Esophagus (tissue), 2 donors: ENCODE measurements around the gene ARSB. TPM values are rescaled to one million over a fixed set of nuclear protein-coding genes. Genes with fewer than 3 reads are reported as not detected.

ENCODE experiments used
- H3K27ac ChIP-seq, 2 donors: one replicate each; pipeline ENCODE4 v1.5.1; 2013; ENCODE audit warnings: low read depth in 2 of 2, mild to moderate bottlenecking in 2 of 2, inconsistent platforms in 1 of 2, low read length in 1 of 2, moderate library complexity in 1 of 2
- H3K27me3 ChIP-seq, 2 donors: one replicate each; pipeline ENCODE4 v1.6.1; 2013; ENCODE audit warnings: low read length in 2 of 2, control low read depth in 1 of 2, mild to moderate bottlenecking in 1 of 2; ENCODE audit not compliant: insufficient read depth in 2 of 2, control insufficient read depth in 1 of 2
- H3K36me3 ChIP-seq, 2 donors: one replicate each; pipeline ENCODE4 v1.6.1; 2013; ENCODE audit warnings: low read length in 1 of 2; ENCODE audit not compliant: control insufficient read depth in 2 of 2, insufficient read depth in 2 of 2
- H3K4me1 ChIP-seq, 2 donors: one replicate each; pipeline ENCODE4 v1.6.1; 2013; ENCODE audit warnings: low read length in 1 of 2; ENCODE audit not compliant: control insufficient read depth in 2 of 2, insufficient read depth in 2 of 2
- H3K4me3 ChIP-seq, 2 donors: one replicate each; pipeline ENCODE4 v1.5.1; 2013; ENCODE audit warnings: low read length in 2 of 2, mild to moderate bottlenecking in 2 of 2, low read depth in 1 of 2, moderate library complexity in 1 of 2
- H3K9me3 ChIP-seq, 2 donors: one replicate each; pipeline ENCODE4 v1.6.1; 2013; ENCODE audit warnings: mild to moderate bottlenecking in 2 of 2, low read depth in 1 of 2, low read length in 1 of 2, moderate library complexity in 1 of 2; ENCODE audit not compliant: control insufficient read depth in 2 of 2, insufficient read depth in 1 of 2
- WGBS, 2 donors: extraction: QIAGEN DNeasy Blood & Tissue Kit; methylation state at CpG; one replicate each; pipeline ENCODE4 v1.1.7; 2013; 5-methylcytosine and 5-hydroxymethylcytosine counted together
- polyA plus RNA-seq, 2 donors: library from polyadenylated mRNA; stranded (reverse); fragments of 200-250 nt; gene quantifications; one replicate each; pipeline ENCODE4 v1.2.3, GENCODE V29; 2013
- donor health status: healthy with polysubstance abuse.
- donor health status: Bipolar disorder and iron deficiency.

The ARSB gene
- polyA plus RNA-seq, 2 donors: 0.61 to 1.7 TPM

DNA sequence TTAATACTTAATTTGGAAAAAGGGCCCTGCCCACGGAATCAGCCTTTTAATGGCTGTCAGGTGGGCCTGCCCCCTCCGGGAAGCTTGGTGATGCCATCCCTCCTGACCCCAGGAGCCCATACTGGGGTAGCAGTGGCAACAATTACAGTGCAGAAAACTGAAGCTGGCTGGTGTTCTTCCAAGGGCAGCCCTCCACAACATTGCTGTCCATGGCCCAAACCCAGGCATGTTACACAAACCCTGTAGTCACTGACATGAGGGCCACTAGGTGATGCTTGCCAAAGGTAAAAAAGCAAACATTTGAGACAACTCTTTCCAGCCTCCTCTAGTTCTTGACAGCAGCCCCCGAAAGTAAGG, 186.5 kb downstream of the ARSB start:
- peaks cover 0 to 5% of the 10 kb centered on the region in 2 donors for H3K9me3 ChIP-seq
- 79 to 89% methylated on average over 3 of the region's 3 CpGs for whole genome bisulfite sequencing, 2 donors
- H3K4me1 ChIP-seq: no peaks in the 10 kb centered on the region
- H3K36me3 ChIP-seq: no peaks in the 10 kb centered on the region
- H3K27me3 ChIP-seq: no peaks in the 10 kb centered on the region
- no peak overlapping the region for H3K27ac ChIP-seq
- no peak overlapping the region for H3K4me3 ChIP-seq

GRCh38 chr5:78797936-78798672, 187.0 kb downstream of the ARSB start:
- Histone ChIP-seq H3K9me3 (peaks cover 0 to 5% of the 10 kb centered on the region in 2 donors), H3K36me3 (no peaks in the 10 kb centered on the region), H3K4me1 (no peaks in the 10 kb centered on the region), H3K27ac (no peak overlapping the region), H3K27me3 (no peaks in the 10 kb centered on the region), H3K4me3 (no peak overlapping the region)
- WGBS, 2 donors: 73 to 86% methylated on average over 8 of the region's 8 CpGs

DNA sequence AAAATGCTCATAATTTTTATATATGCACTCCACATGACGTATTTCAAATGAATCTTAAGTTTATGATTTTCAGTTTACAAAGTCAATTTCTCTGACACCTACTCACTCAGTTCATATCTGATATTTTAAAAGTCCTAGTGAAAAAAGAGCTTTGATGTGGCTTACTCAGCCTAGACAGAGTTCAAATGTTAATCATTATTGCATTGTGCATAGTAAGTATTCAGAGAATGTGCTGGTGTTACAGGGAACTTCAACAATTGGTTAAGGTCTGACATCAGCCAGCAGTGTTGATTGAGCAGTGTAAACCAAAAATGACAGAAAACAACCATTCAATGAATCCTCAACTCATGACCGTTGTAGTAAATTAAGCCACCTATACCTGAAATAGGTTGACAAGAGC, 189.4 kb downstream of the ARSB start:
- H3K4me1 ChIP-seq: no peaks in the 10 kb centered on the region
- H3K27me3 ChIP-seq: no peaks in the 10 kb centered on the region
- H3K27ac ChIP-seq: no peak overlapping the region
- H3K9me3 ChIP-seq: no peaks in the 10 kb centered on the region
- WGBS, 2 donors: 86 to 88% methylated on average over 2 of the region's 2 CpGs
- H3K36me3 ChIP-seq: no peaks in the 10 kb centered on the region
- H3K4me3 ChIP-seq: no peak overlapping the region

GRCh38 chr5:78794693-78795215, 190.4 kb downstream of the ARSB start:
- H3K4me1 ChIP-seq: no peaks in the 10 kb centered on the region
- H3K36me3 ChIP-seq: no peaks in the 10 kb centered on the region
- WGBS, 2 donors: 91 to 100% methylated on average over 1 of the region's 1 CpG
- no peak overlapping the region for H3K27ac ChIP-seq
- no peak overlapping the region for H3K4me3 ChIP-seq
- H3K9me3 ChIP-seq: no peaks in the 10 kb centered on the region
- H3K27me3 ChIP-seq: no peaks in the 10 kb centered on the region

GRCh38 chr5:78793907-78794662, 191.0 kb downstream of the ARSB start:
- 87 to 95% methylated on average over 7 of the region's 7 CpGs for WGBS, 2 donors
- no peaks in the 10 kb centered on the region for H3K4me1 ChIP-seq

GRCh38 chr5:78792345-78793055, 192.6 kb downstream of the ARSB start:
- 80 to 81% methylated on average over 10 of the region's 10 CpGs for WGBS, 2 donors
- peaks cover 0 to 2% of the 10 kb centered on the region in 2 donors for H3K4me1 ChIP-seq

More at GRCh38 chr5:78793907-78794662, 191.0 kb downstream of the ARSB start:
- Histone ChIP-seq H3K9me3 (no peaks in the 10 kb centered on the region), H3K27me3 (no peaks in the 10 kb centered on the region), H3K4me3 (no peak overlapping the region), H3K36me3 (no peaks in the 10 kb centered on the region), H3K27ac (no peak overlapping the region)

DNA sequence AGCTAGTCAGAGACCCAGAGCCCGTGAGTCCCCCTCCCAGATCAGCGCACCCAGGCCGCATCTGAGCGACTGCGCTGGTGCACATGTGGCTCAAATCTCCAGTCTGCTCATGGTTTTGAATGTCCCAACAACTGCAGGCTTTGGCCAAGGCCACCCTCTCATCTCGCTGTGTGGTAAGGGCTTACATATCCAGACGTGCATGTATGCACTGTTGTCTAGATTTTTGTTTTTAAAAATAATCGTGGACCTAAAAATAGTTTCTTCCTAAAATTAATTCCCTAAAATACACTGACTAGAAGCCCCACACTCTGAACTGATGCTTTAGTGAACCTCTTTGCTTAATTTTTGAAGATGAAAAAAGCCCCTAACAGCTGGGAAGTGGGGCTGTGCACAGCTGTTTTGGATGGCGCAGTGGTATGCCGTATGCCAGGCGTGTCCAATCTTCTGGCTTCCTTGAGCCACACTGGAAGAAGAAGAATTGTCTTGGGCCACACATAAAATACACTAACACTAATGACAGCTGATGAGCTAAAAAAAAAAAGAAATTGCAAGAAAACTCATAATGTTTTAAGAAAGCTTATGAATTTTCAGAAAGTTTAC, 193.5 kb downstream of the ARSB start:
- no peak overlapping the region for H3K27ac ChIP-seq
- H3K36me3 ChIP-seq: no peaks in the 10 kb centered on the region
- 92% methylated on average over 11 of the region's 11 CpGs for WGBS, 2 donors
- peaks cover 0 to 2% of the 10 kb centered on the region in 2 donors for H3K4me1 ChIP-seq
- no peaks in the 10 kb centered on the region for H3K9me3 ChIP-seq
- H3K27me3 ChIP-seq: no peaks in the 10 kb centered on the region
- H3K4me3 ChIP-seq: no peak overlapping the region

More at GRCh38 chr5:78792345-78793055, 192.6 kb downstream of the ARSB start:
- H3K27ac ChIP-seq: no peak overlapping the region
- no peaks in the 10 kb centered on the region for H3K9me3 ChIP-seq
- H3K4me3 ChIP-seq: no peak overlapping the region
- no peaks in the 10 kb centered on the region for H3K36me3 ChIP-seq
- no peaks in the 10 kb centered on the region for H3K27me3 ChIP-seq

DNA sequence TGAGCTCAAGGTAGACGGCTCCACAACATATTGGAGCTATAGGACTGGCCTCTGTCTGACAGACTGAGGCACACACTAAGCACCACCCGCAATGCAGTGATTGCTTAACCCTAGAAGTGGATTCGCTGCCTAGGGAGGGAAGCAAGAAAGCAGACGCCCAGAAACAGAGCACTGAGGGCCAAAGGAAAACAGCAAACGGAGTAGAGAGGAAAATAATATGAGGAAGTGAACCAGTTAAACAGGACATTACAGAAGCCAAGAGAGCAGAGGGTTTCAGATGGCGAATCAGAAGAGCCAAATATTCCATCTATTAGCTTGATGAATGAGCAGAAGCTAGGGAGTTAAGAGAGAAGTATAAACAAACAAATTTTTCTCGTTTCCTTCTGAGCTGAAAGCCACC, 197.3 kb downstream of the ARSB start:
- Histone ChIP-seq H3K27ac (no peak overlapping the region), H3K9me3 (no peaks in the 10 kb centered on the region), H3K27me3 (no peaks in the 10 kb centered on the region), H3K4me3 (no peak overlapping the region), H3K4me1 (peaks cover 0 to 2% of the 10 kb centered on the region in 2 donors), H3K36me3 (no peaks in the 10 kb centered on the region)
- 61 to 63% methylated on average over 7 of the region's 7 CpGs for whole genome bisulfite sequencing, 2 donors

DNA sequence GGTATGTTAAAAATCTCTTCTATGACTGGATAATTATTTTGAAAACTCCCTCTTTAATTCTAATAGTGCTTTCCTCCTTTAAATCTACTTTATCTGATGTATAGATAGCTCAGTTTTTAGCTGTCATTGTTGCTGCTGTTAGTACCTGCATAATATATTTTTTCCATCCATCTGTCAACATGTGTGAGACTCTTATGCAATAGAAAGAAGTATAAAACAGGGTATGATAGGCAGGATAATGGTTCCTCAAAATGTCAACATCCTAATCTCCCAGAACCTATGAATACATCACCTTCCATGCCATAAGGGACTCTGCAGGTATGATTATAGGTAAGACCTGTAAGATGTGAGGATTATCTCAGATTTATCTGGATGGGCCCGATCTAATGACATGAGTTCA, 199.7 kb downstream of the ARSB start:
- H3K4me3 ChIP-seq: no peak overlapping the region
- 86 to 99% methylated on average over 1 of the region's 1 CpG for WGBS, 2 donors
- H3K36me3 ChIP-seq: no peaks in the 10 kb centered on the region
- H3K27ac ChIP-seq: no peak overlapping the region
- H3K4me1 ChIP-seq: peaks cover 0 to 2% of the 10 kb centered on the region in 2 donors
- no peaks in the 10 kb centered on the region for H3K27me3 ChIP-seq
- H3K9me3 ChIP-seq: no peaks in the 10 kb centered on the region
